Lung (tissue), 12 donors: ENCODE results near the gene TTC28. TPM values are rescaled to one million over a fixed set of nuclear protein-coding genes. Genes with fewer than 3 reads are reported as not detected.
"Not testable (repeated sequence)": the region's sequence is repeated elsewhere in the genome, so short reads cannot be mapped to it uniquely, and the experiment has no call there.

Experiments used
- ATAC-seq: fragments of 200-7000 bp; cut with Tn5 transposase; one replicate; pipeline ENCODE4 v1.9.1; 2020; ENCODE audit warnings: moderate number of reproducible peaks; ENCODE audit not compliant: insufficient read depth, low FRiP score
- DNase-seq, 3 donors: peaks; one replicate each; pipeline ENCODE4 v3.0.0-alpha.2; 2013 to 2017
- H3K27ac ChIP-seq, 2 donors: one replicate each; pipeline ENCODE4 v1.5.1; 2013; ENCODE audit warnings: mild to moderate bottlenecking in 2 of 2, moderate library complexity in 2 of 2, control low read depth in 1 of 2, inconsistent platforms in 1 of 2, low read depth in 1 of 2, low read length in 1 of 2
- H3K27me3 ChIP-seq, 3 donors: one replicate each; pipeline ENCODE4 v1.5.1; 2013; ENCODE audit warnings: low read length in 2 of 3; ENCODE audit not compliant: control insufficient read depth in 3 of 3, insufficient read depth in 3 of 3
- H3K36me3 ChIP-seq, 4 donors: one replicate each; pipeline ENCODE4 v1.5.1; 2013; ENCODE audit warnings: low read length in 4 of 4, mild to moderate bottlenecking in 1 of 4, moderate library complexity in 1 of 4; ENCODE audit not compliant: control insufficient read depth in 4 of 4, insufficient read depth in 4 of 4
- H3K4me1 ChIP-seq, 5 donors: one replicate each; pipeline ENCODE4 v1.5.1; 2013; ENCODE audit warnings: low read length in 5 of 5, mild to moderate bottlenecking in 2 of 5, moderate library complexity in 1 of 5; ENCODE audit not compliant: control insufficient read depth in 5 of 5, insufficient read depth in 5 of 5
- H3K4me3 ChIP-seq: one replicate; pipeline ENCODE4 v1.5.1; 2013; ENCODE audit warnings: mild to moderate bottlenecking, control low read depth, moderate library complexity
- H3K9ac ChIP-seq, 2 donors: one replicate each; pipeline ENCODE4 v1.5.1; 2013; ENCODE audit warnings: low read length in 2 of 2, control low read depth in 1 of 2; ENCODE audit not compliant: insufficient read depth in 1 of 2
- H3K9me3 ChIP-seq, 4 donors: one replicate each; pipeline ENCODE4 v1.5.1; 2013; ENCODE audit warnings: low read length in 3 of 4, mild to moderate bottlenecking in 1 of 4, moderate library complexity in 1 of 4; ENCODE audit not compliant: control insufficient read depth in 4 of 4, insufficient read depth in 3 of 4
- WGBS, 2 donors: extraction: QIAGEN DNeasy Blood & Tissue Kit; methylation state at CpG; one replicate each; pipeline ENCODE4 v1.1.7; 2013; 5-methylcytosine and 5-hydroxymethylcytosine counted together
- polyA plus RNA-seq, 2 donors: library from polyadenylated mRNA; stranded (reverse); fragments of 200-250 nt; gene quantifications; one replicate each; pipeline ENCODE4 v1.2.1, GENCODE V29; 2013
- total RNA-seq, 2 donors: library from RNA; depleted of rRNA in 1 of 2; stranded (reverse); fragments of >200 nt in 1 of 2; gene quantifications; one replicate each; pipeline ENCODE4 v1.2.1, GENCODE V29; 2014 to 2021
- TF ChIP-seq, protein P1 (sequence below): IDR thresholded peaks from 2 replicates; pipeline ENCODE4 v1.5.1; 2012; ENCODE audit warnings: mild to moderate bottlenecking; ENCODE audit errors: control extremely low read depth, extremely low read depth
- donor health status: control.
- donor health status: control.
- donor health status: Bipolar disorder and iron deficiency.
- donor health status: healthy.
- donor health status: DM: yes; HTN: yes; CAD: no.

The TTC28 gene
- total and polyA plus RNA-seq, 4 donors, result 4.7 to 72.2 (median 24.8) TPM

DNA sequence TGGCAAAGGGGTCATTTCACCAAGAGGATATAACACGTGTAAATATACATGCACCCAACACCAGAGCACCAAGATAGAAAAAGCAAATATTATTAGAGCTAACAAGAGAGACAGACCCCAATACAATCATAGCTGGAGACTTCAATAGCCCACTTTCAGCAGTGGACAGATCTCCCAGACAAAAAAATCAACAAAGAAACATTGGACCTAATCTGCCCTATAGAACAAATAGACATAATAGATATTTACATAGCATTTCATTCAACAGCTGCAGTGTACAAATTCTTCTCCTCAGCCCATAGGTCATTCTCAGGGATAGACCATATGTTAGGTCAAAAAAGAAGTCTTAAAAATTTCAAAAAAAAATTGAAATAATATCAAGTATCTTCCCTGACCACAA lies 312.8 kb downstream of the TTC28 start:
- ATAC-seq (no peak), DNase-seq (no peak)
- no peak overlapping the region for H3K27ac ChIP-seq
- TF ChIP-seq, protein P1, sequence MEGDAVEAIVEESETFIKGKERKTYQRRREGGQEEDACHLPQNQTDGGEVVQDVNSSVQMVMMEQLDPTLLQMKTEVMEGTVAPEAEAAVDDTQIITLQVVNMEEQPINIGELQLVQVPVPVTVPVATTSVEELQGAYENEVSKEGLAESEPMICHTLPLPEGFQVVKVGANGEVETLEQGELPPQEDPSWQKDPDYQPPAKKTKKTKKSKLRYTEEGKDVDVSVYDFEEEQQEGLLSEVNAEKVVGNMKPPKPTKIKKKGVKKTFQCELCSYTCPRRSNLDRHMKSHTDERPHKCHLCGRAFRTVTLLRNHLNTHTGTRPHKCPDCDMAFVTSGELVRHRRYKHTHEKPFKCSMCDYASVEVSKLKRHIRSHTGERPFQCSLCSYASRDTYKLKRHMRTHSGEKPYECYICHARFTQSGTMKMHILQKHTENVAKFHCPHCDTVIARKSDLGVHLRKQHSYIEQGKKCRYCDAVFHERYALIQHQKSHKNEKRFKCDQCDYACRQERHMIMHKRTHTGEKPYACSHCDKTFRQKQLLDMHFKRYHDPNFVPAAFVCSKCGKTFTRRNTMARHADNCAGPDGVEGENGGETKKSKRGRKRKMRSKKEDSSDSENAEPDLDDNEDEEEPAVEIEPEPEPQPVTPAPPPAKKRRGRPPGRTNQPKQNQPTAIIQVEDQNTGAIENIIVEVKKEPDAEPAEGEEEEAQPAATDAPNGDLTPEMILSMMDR, result no peak
- H3K9me3 ChIP-seq, result peaks cover 0 to 3% (median 0%) of the 10 kb centered on the region in 4 donors
- peaks cover 0 to under 1% (median 0%) of the 10 kb centered on the region in 4 donors for H3K36me3 ChIP-seq
- H3K4me1 ChIP-seq, result peaks cover 0 to 4% (median 0%) of the 10 kb centered on the region in 5 donors
- no peak overlapping the region for H3K9ac ChIP-seq
- no peak overlapping the region for H3K4me3 ChIP-seq
- no peaks in the 10 kb centered on the region for H3K27me3 ChIP-seq
- 95 to 96% methylated on average over 1 of the region's 1 CpG for WGBS, 2 donors

DNA sequence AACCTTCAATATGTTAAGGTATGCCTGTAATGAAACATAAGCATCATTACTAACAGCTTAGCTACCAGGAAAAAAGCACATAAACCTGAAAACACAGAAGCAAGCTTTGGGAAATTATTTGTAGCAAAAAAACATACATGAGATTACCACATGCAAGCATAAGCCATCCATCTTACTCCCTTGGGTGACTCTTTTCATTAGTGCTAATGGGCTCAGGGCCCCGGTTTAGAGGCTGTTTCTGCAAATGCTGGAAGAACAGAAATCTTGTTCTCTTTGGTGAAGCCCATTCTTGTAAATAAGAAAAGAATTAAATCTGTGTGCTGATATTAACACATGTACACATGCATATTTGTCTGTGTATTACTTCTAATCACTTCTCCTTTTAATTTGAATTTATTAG lies 314.3 kb downstream of the TTC28 start:
- WGBS, 2 donors, result 85 to 94% methylated on average over 1 of the region's 1 CpG
- no peak for DNase-seq
- Histone ChIP-seq H3K36me3 (peaks cover 0 to 5% (median 0%) of the 10 kb centered on the region in 4 donors), H3K9me3 (peaks cover 0 to 3% (median 0%) of the 10 kb centered on the region in 4 donors), H3K9ac (no peak overlapping the region), H3K27me3 (no peaks in the 10 kb centered on the region), H3K27ac (no peak overlapping the region), H3K4me3 (no peak overlapping the region), H3K4me1 (peaks cover 0 to 4% (median 0%) of the 10 kb centered on the region in 5 donors)
- TF ChIP-seq, protein P1, result no peak
- ATAC-seq, result no peak

DNA sequence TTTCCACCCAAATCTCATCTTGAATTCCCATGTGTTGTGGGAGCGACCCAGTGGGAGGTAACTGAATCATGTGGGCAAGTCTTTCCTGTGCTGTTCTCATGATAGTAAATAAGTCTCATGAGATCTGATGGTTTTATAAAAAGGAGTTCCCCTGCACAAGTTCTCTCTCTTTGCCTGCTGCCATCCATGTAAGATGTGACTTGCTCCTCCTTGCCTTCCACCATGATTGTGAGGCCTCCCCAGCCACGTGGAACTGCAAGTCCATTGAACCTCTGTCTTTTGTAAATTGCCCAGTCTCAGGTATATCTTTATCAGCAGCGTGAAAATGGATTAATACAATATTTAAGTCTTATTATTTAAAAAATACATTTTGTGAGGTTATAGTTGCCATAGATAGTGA lies 315.5 kb downstream of the TTC28 start:
- ATAC-seq, H3K4me1 ChIP-seq, H3K9me3 ChIP-seq, H3K27ac ChIP-seq, DNase-seq, H3K4me3 ChIP-seq, H3K9ac ChIP-seq, H3K36me3 ChIP-seq, H3K27me3 ChIP-seq: not testable (repeated sequence)
- WGBS, 2 donors, result 95 to 98% methylated on average over 3 of the region's 3 CpGs

DNA sequence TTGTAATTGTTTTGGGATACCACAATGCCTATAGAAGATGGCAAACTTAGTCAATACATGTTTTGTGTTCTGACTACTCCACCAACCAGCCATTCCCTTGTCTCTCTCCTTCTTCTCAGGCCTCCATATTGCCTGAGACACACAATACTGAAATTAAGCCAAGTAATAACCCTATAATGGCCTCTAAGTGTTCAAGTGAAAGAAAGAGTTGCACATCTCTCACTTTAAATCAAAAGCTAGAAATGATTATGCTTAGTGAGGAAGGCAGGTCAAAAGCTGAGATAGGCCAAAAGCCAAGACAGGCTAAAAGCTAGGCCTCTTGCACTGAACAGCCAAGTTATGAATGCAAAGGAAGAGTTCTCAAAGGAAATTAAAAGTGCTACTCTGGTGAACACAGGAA lies 318.7 kb downstream of the TTC28 start:
- peaks cover 0 to 3% (median 0%) of the 10 kb centered on the region in 4 donors for H3K9me3 ChIP-seq
- ATAC-seq (no peak), DNase-seq (no peak)
- H3K4me3 ChIP-seq, result no peak overlapping the region
- no peak overlapping the region for H3K9ac ChIP-seq
- H3K36me3 ChIP-seq, result peaks cover 0 to 5% (median 0%) of the 10 kb centered on the region in 4 donors
- TF ChIP-seq, protein P1, result no peak
- H3K4me1 ChIP-seq, result peaks cover 0 to 3% (median 0%) of the 10 kb centered on the region in 5 donors
- H3K27me3 ChIP-seq, result no peaks in the 10 kb centered on the region
- H3K27ac ChIP-seq, result no peak overlapping the region
